AG04449 (cell line): Measurements from ENCODE around the gene CNTD1.

Source experiments
- CTCF ChIA-PET: fragments of 350-600 bp; formaldehyde crosslinking; extraction: SDS; loops from one replicate; lab custom pipeline; 2021; ENCODE audit warnings: antibody characterized with exemption; lab: Yijun Ruan, JAX
- POLR2A ChIA-PET: fragments of 400-600, 350-600 bp; formaldehyde crosslinking; extraction: SDS; loops from one replicate; lab custom pipeline; 2020; ENCODE audit warnings: antibody characterized with exemption, inconsistent platforms; lab: Yijun Ruan, JAX
- DNase-seq: peaks from one replicate; pipeline ENCODE4 v3.0.0-alpha.2; 2010; ENCODE audit warnings: low read depth, low spot score
- H3K4me3 ChIP-seq: 2 replicates; pipeline ENCODE4 v1.5.1; 2011; ENCODE audit warnings: low read depth, mild to moderate bottlenecking, control low read depth, low read length
- CTCF ChIP-seq: IDR thresholded peaks from one replicate; pipeline ENCODE4 v1.5.1; 2011; ENCODE audit warnings: mild to moderate bottlenecking, moderate library complexity, low read length, control low read depth, inconsistent platforms; ENCODE audit not compliant: insufficient read depth; ENCODE audit errors: missing control alignments

The CNTD1 gene

GRCh38 chr17:42779304-42779935, 19.2 kb upstream of the CNTD1 start:
- ChIA-PET POLR2A (interaction anchor here (1.6 kb wide), 1 partner anchor 19 kb away, joined by 7 read pairs; the partner anchor contains the start of genes CNTD1 and COA3), CTCF (interaction anchor here (1.4 to 5.8 kb wide), 4 partner anchors 16 to 45 kb away, joined by 3 to 34 read pairs (median 6); partner anchors contain the start of gene BECN1)
- peak overlapping the region; percentile 6; the same call in 1 of the 2 replicates for H3K4me3 ChIP-seq
- DNase-seq = no peak
- TF ChIP-seq CTCF = no peak

GRCh38 chr17:42779936-42780850, 18.5 kb upstream of the CNTD1 start, which contains the start of gene WNK4:
Gene WNK4 (plus strand): TSS chr17:42780610. CDS start chr17:42780699, 89 bp downstream.
- POLR2A ChIA-PET = interaction anchor here (1.3 to 2.0 kb wide), 6 partner anchors 8 to 202 kb away, joined by 3 to 7 read pairs (median 6); partner anchors contain the start of genes CNTD1, COA3 and VPS25
- DNase-seq = no peak
- CTCF ChIA-PET = interaction anchor here (1.4 to 5.8 kb wide), 2 partner anchors 16 to 40 kb away, joined by 3 to 34 read pairs; no protein-coding TSS in a partner anchor
- no peak for TF ChIP-seq CTCF
- peak within 1 kb of the TSS; percentile 76 for H3K4me3 ChIP-seq

GRCh38 chr17:42780851-42781638, 17.6 kb upstream of the CNTD1 start:
- DNase-seq = no peak
- CTCF ChIA-PET = interaction anchor here (1.3 to 5.8 kb wide), 4 partner anchors 8 to 43 kb away, joined by 3 to 34 read pairs (median 6); partner anchors contain the start of genes BECN1 and VPS25
- POLR2A ChIA-PET = interaction anchor here (1.3 to 2.0 kb wide), 6 partner anchors 8 to 203 kb away, joined by 3 to 7 read pairs (median 6); partner anchors contain the start of genes CNTD1, COA3 and VPS25
- no peak for TF ChIP-seq CTCF
- peak overlapping the region; percentile 76 for H3K4me3 ChIP-seq

GRCh38 chr17:42781639-42782165, 17.0 kb upstream of the CNTD1 start:
- POLR2A ChIA-PET = interaction anchor here (0.6 to 2.0 kb wide), 5 partner anchors 9 to 203 kb away, joined by 3 to 6 read pairs (median 5); partner anchors contain the start of gene VPS25
- CTCF ChIA-PET = interaction anchor here (1.0 to 5.8 kb wide), 4 partner anchors 9 to 43 kb away, joined by 3 to 34 read pairs (median 6); partner anchors contain the start of genes BECN1 and VPS25

More at GRCh38 chr17:42781639-42782165, 17.0 kb upstream of the CNTD1 start:
- peak overlapping the region; percentile 76 for H3K4me3 ChIP-seq
- DNase-seq = no peak
- TF ChIP-seq CTCF = no peak
